H9 (cell line): ENCODE data around the gene KDM1B. TPM values are rescaled to one million over a fixed set of nuclear protein-coding genes. Genes with fewer than 3 reads are reported as not detected.
A peak's percentile ranks its signal among the peaks of the same experiment; 100 is the strongest.

Source experiments
- DNase-seq: peaks from one replicate; pipeline ENCODE4 v3.0.0-alpha.2; 2017
- H2AFZ ChIP-seq: one replicate; pipeline ENCODE4 v1.6.1; 2013; ENCODE audit warnings: mild to moderate bottlenecking, low read length, control low read depth, moderate library complexity
- H2AK5ac ChIP-seq: 2 replicates; pipeline ENCODE4 v1.6.1; 2013; ENCODE audit warnings: low read length, control low read depth, mixed read lengths; ENCODE audit not compliant: insufficient read length
- H2BK120ac ChIP-seq: one replicate; pipeline ENCODE4 v1.6.1; 2013; ENCODE audit warnings: low read depth, mild to moderate bottlenecking, low read length, control low read depth, inconsistent platforms; ENCODE audit not compliant: poor library complexity, severe bottlenecking
- H2BK12ac ChIP-seq: 2 replicates; pipeline ENCODE4 v1.6.1; 2013; ENCODE audit warnings: low read length, control low read depth, mixed read lengths, low read depth; ENCODE audit not compliant: insufficient read length
- H2BK15ac ChIP-seq: 2 replicates; pipeline ENCODE4 v1.6.1; 2013; ENCODE audit warnings: low read depth, low read length, control low read depth
- H2BK20ac ChIP-seq: one replicate; pipeline ENCODE4 v1.6.1; 2013; ENCODE audit warnings: low read depth, mild to moderate bottlenecking, low read length, control low read depth, inconsistent platforms; ENCODE audit not compliant: poor library complexity, severe bottlenecking
- H2BK5ac ChIP-seq: 2 replicates; pipeline ENCODE4 v1.6.1; 2013; ENCODE audit warnings: low read length, control low read depth, mixed read lengths; ENCODE audit not compliant: insufficient read length
- H3K14ac ChIP-seq: 2 replicates; pipeline ENCODE4 v1.6.1; 2013; ENCODE audit warnings: low read length, control low read depth; ENCODE audit not compliant: insufficient read depth
- H3K18ac ChIP-seq: 2 replicates; pipeline ENCODE4 v1.6.1; 2013; ENCODE audit warnings: low read depth, mild to moderate bottlenecking, mixed read lengths, low read length, control low read depth; ENCODE audit not compliant: insufficient read length
- H3K23ac ChIP-seq: 2 replicates; pipeline ENCODE4 v1.6.1; 2013; ENCODE audit warnings: low read length, control low read depth, mixed read lengths, low read depth; ENCODE audit not compliant: insufficient read length
- H3K23me2 ChIP-seq: 2 replicates; pipeline ENCODE4 v1.6.1; 2013; ENCODE audit warnings: low read depth, mild to moderate bottlenecking, mixed read lengths, low read length, control low read depth; ENCODE audit not compliant: insufficient read length, poor library complexity, severe bottlenecking
- H3K27ac ChIP-seq: 2 replicates; pipeline ENCODE4 v1.5.1; 2013; ENCODE audit warnings: low read length, control low read depth, mixed read lengths, low read depth; ENCODE audit not compliant: insufficient read length
- H3K27me3 ChIP-seq: 2 replicates; pipeline ENCODE4 v1.6.1; 2013; ENCODE audit warnings: low read length, control low read depth, inconsistent platforms; ENCODE audit not compliant: insufficient read depth
- H3K4ac ChIP-seq: 2 replicates; pipeline ENCODE4 v1.6.1; 2013; ENCODE audit warnings: low read depth, mild to moderate bottlenecking, control low read depth, inconsistent platforms, low read length, moderate library complexity
- H3K4me1 ChIP-seq: 2 replicates; pipeline ENCODE4 v1.6.1; 2013; ENCODE audit warnings: low read length, control low read depth, inconsistent platforms; ENCODE audit not compliant: insufficient read depth
- H3K4me2 ChIP-seq: 2 replicates; pipeline ENCODE4 v1.6.1; 2013; ENCODE audit warnings: low read length, control low read depth, mixed read lengths; ENCODE audit not compliant: insufficient read length, insufficient read depth
- H3K56ac ChIP-seq: 2 replicates; pipeline ENCODE4 v1.6.1; 2013; ENCODE audit warnings: low read depth, mild to moderate bottlenecking, mixed read lengths, low read length, control low read depth; ENCODE audit not compliant: insufficient read length
- H3K79me1 ChIP-seq: 2 replicates; pipeline ENCODE4 v1.6.1; 2013; ENCODE audit warnings: low read depth, mild to moderate bottlenecking, moderate library complexity, low read length, control low read depth, inconsistent platforms; ENCODE audit not compliant: insufficient read depth, poor library complexity, severe bottlenecking
- H3K79me2 ChIP-seq: 2 replicates; pipeline ENCODE4 v1.6.1; 2013; ENCODE audit warnings: low read length, control low read depth, inconsistent platforms; ENCODE audit not compliant: insufficient read depth
- H3K9ac ChIP-seq: 2 replicates; pipeline ENCODE4 v1.6.1; 2013; ENCODE audit warnings: low read length, control low read depth, mixed read lengths; ENCODE audit not compliant: insufficient read length; ENCODE audit errors: extremely low read depth
- H3K9me3 ChIP-seq: one replicate; pipeline ENCODE4 v1.6.1; 2013; ENCODE audit warnings: low read depth, low read length, inconsistent platforms; ENCODE audit not compliant: control insufficient read depth
- H3T11ph ChIP-seq: one replicate; pipeline ENCODE4 v1.6.1; 2013; ENCODE audit warnings: mild to moderate bottlenecking, low read length, control low read depth, inconsistent platforms
- H4K20me1 ChIP-seq: one replicate; pipeline ENCODE4 v1.6.1; 2013; ENCODE audit not compliant: control insufficient read depth, insufficient read length, insufficient read depth
- H4K5ac ChIP-seq: 2 replicates; pipeline ENCODE4 v1.6.1; 2013; ENCODE audit warnings: low read depth, mild to moderate bottlenecking, mixed read lengths, low read length, control low read depth; ENCODE audit not compliant: insufficient read length
- H4K8ac ChIP-seq: replicated peaks from 2 replicates; pipeline ENCODE4 v1.6.1; 2013; ENCODE audit warnings: low read length, control low read depth, mixed read lengths, low read depth; ENCODE audit not compliant: insufficient read length
- H4K91ac ChIP-seq: 2 replicates; pipeline ENCODE4 v1.6.1; 2013; ENCODE audit warnings: low read depth, mild to moderate bottlenecking, moderate library complexity, mixed read lengths, low read length, control low read depth; ENCODE audit not compliant: insufficient read length
- H3K27ac Mint-ChIP-seq, 3 experiments: 2 replicates in 2 of 3; 3 replicates in 1 of 3; pipeline ENCODE4 v1.8.0; 2020 to 2021; ENCODE audit warnings: mixed read lengths in 3 of 3, mild to moderate bottlenecking in 1 of 3, moderate library complexity in 1 of 3
- H3K27me3 Mint-ChIP-seq: 2 replicates; pipeline ENCODE4 v1.8.0; 2021; ENCODE audit warnings: low read depth, mild to moderate bottlenecking, moderate library complexity, mixed read lengths
- H3K36me3 Mint-ChIP-seq, 3 experiments: 2 replicates in 2 of 3; 3 replicates in 1 of 3; pipeline ENCODE4 v1.8.0; 2020 to 2021; ENCODE audit warnings: low read depth in 3 of 3, mixed read lengths in 3 of 3; ENCODE audit not compliant: insufficient read depth in 1 of 3
- H3K4me1 Mint-ChIP-seq, 2 experiments: 2 replicates each; pipeline ENCODE4 v1.8.0; 2020; ENCODE audit warnings: mixed read lengths in 2 of 2
- H3K4me3 Mint-ChIP-seq, 2 experiments: 2 replicates in 1 of 2; 3 replicates in 1 of 2; pipeline ENCODE4 v1.8.0; 2020 to 2021; ENCODE audit warnings: mild to moderate bottlenecking in 2 of 2, mixed read lengths in 2 of 2, moderate library complexity in 1 of 2
- H3K9me3 Mint-ChIP-seq, 2 experiments: 2 replicates in 1 of 2; 3 replicates in 1 of 2; pipeline ENCODE4 v1.8.0; 2020; ENCODE audit warnings: mild to moderate bottlenecking in 2 of 2, mixed read lengths in 2 of 2, moderate library complexity in 1 of 2
- WGBS: extraction: QIAGEN DNeasy Blood & Tissue Kit; methylation state at CpG from one replicate; pipeline ENCODE4 v1.1.7; 2013; ENCODE audit warnings: missing lambda C conversion rate, low lambda C conversion rate, mixed read lengths; ENCODE audit not compliant: insufficient read length; ENCODE audit errors: extremely low coverage; 5-methylcytosine and 5-hydroxymethylcytosine counted together
- total RNA-seq: library from RNA; stranded (reverse); gene quantifications from 2 replicates; pipeline ENCODE4 v1.2.1, GENCODE V29; 2021
- TF ChIP-seq, protein P1 (sequence below): fragments of 200-600 bp; sonication (generic); conservative IDR thresholded peaks from 3 replicates; pipeline ENCODE4 v1.8.0; 2021; ENCODE audit warnings: antibody characterized with exemption, mild to moderate bottlenecking

Gene KDM1B
- total RNA-seq, 1 experiment from 2014 or later: 5.4 TPM

DNA sequence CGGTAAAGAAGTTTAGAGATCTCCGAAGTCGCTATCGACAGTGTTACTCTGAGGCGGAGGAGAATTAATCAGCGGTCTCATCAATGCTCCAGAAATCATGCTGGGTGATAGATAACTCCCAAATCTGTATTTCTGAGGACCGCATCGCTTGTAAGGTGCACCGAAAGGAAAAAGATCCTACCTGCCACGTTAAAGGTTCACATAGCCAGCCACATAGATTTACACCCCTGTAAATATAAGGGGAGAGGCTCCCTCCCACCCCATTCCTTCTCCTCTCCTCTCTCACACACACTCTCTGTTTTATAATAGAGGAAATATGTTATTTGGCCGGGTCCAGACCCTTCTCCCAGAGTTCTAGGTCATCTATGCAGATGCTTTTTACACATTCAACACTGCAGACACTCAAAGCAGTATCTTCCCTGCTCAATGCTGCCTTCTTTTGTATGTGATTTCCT is 109.7 kb downstream of the KDM1B start:
- Histone ChIP-seq H3K18ac (peak overlapping the region; percentile 13), H4K20me1 (no peaks in the 10 kb centered on the region), H3K79me2 (peaks cover 38% of the 10 kb centered on the region), H4K91ac (no peak overlapping the region), H3K4me2 (peak overlapping the region; percentile 58), H2BK5ac (no peak overlapping the region), H4K5ac (no peak overlapping the region), H3K9ac (peak overlapping the region; percentile 72), H3K9me3 (no peaks in the 10 kb centered on the region), H3K79me1 (no peaks in the 10 kb centered on the region), H2AFZ (peak overlapping the region; percentile 4), H2BK15ac (no peak overlapping the region), H2BK20ac (no peak overlapping the region), H3K14ac (no peak overlapping the region), H3K4me1 (peaks cover 8% of the 10 kb centered on the region; the same call in 1 of the 2 replicates), H3K27me3 (no peaks in the 10 kb centered on the region), H3K56ac (no peak overlapping the region), H2BK12ac (no peak overlapping the region), H3K4ac (no peak overlapping the region), H2BK120ac (no peak overlapping the region), H3K23me2 (peaks cover 15% of the 10 kb centered on the region), H3K23ac (no peak overlapping the region), H3K27ac (no peak overlapping the region), H3T11ph (no peak overlapping the region), H2AK5ac (no peak overlapping the region), H4K8ac (no peak overlapping the region)
- TF ChIP-seq, protein P1, sequence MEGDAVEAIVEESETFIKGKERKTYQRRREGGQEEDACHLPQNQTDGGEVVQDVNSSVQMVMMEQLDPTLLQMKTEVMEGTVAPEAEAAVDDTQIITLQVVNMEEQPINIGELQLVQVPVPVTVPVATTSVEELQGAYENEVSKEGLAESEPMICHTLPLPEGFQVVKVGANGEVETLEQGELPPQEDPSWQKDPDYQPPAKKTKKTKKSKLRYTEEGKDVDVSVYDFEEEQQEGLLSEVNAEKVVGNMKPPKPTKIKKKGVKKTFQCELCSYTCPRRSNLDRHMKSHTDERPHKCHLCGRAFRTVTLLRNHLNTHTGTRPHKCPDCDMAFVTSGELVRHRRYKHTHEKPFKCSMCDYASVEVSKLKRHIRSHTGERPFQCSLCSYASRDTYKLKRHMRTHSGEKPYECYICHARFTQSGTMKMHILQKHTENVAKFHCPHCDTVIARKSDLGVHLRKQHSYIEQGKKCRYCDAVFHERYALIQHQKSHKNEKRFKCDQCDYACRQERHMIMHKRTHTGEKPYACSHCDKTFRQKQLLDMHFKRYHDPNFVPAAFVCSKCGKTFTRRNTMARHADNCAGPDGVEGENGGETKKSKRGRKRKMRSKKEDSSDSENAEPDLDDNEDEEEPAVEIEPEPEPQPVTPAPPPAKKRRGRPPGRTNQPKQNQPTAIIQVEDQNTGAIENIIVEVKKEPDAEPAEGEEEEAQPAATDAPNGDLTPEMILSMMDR: no peak; the same call in 1 of the 3 replicates
- DNase-seq: no peak
- peak overlapping the region; percentile 58 to 96 (median 78); a peak in 5 of 7 replicates for H3K27ac Mint-ChIP-seq
- WGBS: no CpG with 5 or more reads among the region's 11 CpGs
- H3K27me3 Mint-ChIP-seq: no peaks in the 10 kb centered on the region
- peaks cover 31 to 37% (median 35%) of the 10 kb centered on the region in 3 experiments for H3K36me3 Mint-ChIP-seq
- peaks cover 30 to 41% of the 10 kb centered on the region in 2 experiments for H3K4me1 Mint-ChIP-seq
- peaks cover 0 to 3% of the 10 kb centered on the region in 2 experiments; a peak in 3 of 5 replicates for H3K9me3 Mint-ChIP-seq
- peak overlapping the region; percentile 86 to 88 for H3K4me3 Mint-ChIP-seq
